ENCODE data around the gene DPP7. TPM values are rescaled to one million over a fixed set of nuclear protein-coding genes. Genes with fewer than 3 reads are reported as not detected.

DPP7 gene
- total and polyA plus RNA-seq, 9 of the 15 experiments (the other 6 are each of a cell fraction or from before 2014, with no cell fraction given) = 0.99 to 365 (median 132) TPM

GRCh38 chr9:137070201-137070905 is 44.2 kb downstream of the DPP7 start, which contains the start of gene SAPCD2 (continued):
- TF ChIP-seq VEZF1 (CRISPR knock-in tag; IDR thresholded peaks at IDR 0.05) = peak; percentile 84
- TF ChIP-seq PPARD (CRISPR knock-in tag; IDR thresholded peaks at IDR 0.05) = no peak
- TF ChIP-seq NR2F6 (CRISPR knock-in tag; IDR thresholded peaks at IDR 0.05) = no peak
- TF ChIP-seq ZNF253 (CRISPR knock-in tag; conservative IDR thresholded peaks at IDR 0.05) = no peak
- TF ChIP-seq MEIS2 (IDR thresholded peaks at IDR 0.05; ENCODE audit: partially characterized antibody) = peak; percentile 5
- TF ChIP-seq ETV5 (CRISPR knock-in tag; IDR thresholded peaks at IDR 0.05; ENCODE audit: low read depth) = peak; percentile 42; the same call in 1 of the 2 replicates
- peak; percentile 36 to 48; a peak in 2 of 4 replicates for TF ChIP-seq SIN3A (IDR thresholded peaks at IDR 0.05; ENCODE audit: borderline replicate concordance in 2 of 2, control insufficient read depth in 1 of 2, low read depth in 2 of 2, low read length in 2 of 2)

Measured in K562 (cell line).